CD4-positive, alpha-beta T cell treated with Interferon gamma for 1 hour (primary cell): ENCODE data around the gene DDX59.
"Not testable (repeated sequence)": the region's sequence is repeated elsewhere in the genome, so short reads cannot be mapped to it uniquely, and the experiment has no call there.

Source experiments
- DNase-seq: peaks from one replicate; pipeline ENCODE4 v3.0.0-alpha.2; 2020

DDX59 gene

GRCh38 chr1:200670242-200671118, 773 bp upstream of the DDX59 start:
- DNase-seq: peak; percentile 31

DNA sequence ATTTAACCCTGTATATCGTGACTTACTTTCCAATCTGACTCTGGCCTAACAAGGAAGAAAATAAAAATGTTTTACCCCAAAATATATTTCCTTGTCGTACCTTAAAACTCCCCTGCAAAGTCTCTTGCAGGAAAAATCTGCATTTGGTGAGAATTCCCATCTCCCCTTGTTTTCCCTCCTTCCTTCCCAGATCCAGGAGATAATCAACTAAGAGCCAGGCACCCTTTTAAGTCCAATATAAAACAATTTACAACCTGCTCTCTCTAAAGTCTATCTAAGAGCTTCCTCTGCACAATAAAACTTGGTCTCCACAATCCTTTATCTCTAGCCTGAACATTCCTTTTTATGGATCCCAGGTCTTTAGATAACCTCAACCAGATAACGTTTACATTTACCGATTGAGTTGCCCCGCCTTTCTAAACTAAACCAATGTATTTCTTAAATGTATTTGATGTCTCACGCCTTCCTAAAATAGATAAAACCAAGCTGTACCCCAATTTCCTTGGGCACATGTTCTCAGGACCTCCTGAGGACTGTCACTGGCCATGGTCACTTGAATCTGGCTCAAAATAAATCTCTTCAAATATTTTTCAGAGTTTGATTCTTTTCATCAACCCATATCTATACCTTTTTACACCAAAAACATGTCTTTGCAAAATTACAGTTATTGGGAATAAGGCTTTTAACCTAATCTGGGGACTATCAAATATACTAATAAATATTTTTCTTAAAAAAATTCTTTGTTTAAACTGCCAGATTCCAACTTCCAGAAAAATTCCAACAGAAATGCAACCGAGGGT, 993 bp downstream of the DDX59 start:
- no peak for DNase-seq

- DNase-seq: no peak
These were observed 3.4 kb downstream of the DDX59 start for GRCh38 chr1:200666309-200666708.

DNA sequence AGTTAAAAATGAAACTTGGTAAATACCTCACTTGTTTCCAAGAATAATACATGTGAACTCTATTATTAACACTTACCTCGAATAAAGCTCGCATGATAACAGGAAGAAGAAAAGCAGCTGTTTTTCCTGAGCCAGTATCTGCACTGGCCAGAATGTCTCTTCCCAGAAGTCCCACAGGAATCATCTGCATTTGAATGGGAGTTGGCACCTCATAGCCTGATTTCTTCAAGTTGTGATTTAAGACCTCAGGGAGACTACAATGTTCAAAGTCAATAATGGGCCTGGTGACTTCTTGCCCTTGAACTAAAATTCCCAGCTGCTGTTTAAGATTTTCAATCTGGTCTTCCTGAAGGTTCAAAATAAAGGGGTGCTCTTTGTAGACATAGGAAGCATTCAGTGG, 3.8 kb downstream of the DDX59 start:
- DNase-seq: no peak

DNA sequence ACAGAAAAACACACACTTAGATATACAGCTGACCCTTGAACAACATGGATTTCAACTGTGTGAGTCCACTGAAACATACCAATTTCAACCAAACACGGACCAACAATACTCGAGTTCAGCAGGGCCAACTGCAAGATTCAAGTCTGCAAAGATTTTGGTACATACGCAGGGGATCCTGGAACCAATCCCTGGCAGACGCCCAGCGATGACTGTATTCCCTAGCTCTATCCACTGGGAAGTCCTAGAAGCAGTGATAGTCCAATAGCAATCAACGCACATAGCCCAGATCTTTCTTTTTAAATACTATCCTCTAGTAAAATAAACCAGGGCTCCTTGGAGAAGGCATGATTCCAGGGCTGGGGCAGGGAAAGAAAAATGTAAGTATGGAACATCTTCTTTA, 9.0 kb downstream of the DDX59 start:
- DNase-seq: no peak

GRCh38 chr1:200659269-200659668, 10.4 kb downstream of the DDX59 start:
- DNase-seq: no peak

DNA sequence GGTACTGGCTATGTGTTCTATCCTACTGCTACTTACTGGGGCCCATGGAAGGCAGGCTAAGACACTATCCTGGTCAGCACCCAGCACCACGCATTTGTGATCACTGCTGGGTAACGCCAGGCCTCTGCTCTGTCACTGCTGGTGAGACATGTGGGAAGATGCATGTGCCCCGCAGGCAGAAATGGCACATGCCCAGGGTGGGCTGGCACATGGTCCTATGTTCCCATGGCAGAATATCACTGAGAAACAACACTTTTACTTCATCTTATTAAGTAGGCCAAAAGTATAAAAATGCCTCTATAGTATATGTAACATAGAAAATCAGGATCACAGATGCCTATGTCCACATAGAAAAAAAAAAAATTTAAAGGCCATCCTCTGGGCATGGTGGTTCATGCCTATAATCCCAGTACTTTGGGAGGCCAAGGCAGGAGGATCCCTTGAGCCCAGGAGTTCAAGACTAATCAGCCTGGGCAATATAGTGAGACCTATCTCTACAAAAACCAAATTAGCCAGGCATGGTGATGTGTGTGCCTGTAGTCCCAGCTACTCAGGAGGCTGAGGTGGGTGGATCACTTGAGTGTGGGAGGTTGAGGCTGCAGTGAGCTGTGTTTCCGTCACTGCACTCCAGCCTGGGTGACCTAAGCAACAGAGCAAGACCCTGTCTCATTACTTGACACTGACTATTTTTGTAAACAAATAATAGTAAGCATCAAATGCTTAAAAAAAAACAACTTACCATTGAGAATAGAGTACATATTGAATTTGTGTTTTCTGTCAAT, 11.5 kb downstream of the DDX59 start:
- DNase-seq: no peak

DNA sequence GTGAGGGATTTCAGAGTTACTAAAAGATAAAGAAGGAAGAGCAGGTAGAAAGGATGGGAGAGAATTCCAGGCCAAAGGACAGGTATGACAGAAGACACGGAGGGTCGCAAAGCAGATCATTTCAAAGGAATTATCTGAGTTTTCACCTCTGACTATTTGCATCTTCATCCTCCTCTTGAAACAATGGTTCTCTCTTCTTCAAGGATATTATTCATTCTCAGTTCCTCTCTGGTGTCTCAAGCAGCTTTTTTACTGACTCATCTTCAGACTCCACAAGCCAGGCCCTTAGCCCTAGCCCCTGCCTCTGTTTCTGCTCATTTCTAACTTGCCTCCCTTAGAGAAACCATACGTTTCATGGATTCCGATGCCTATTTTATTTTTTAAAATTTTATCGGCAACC, 15.0 kb downstream of the DDX59 start:
- no peak for DNase-seq

GRCh38 chr1:200653022-200653462, 16.7 kb downstream of the DDX59 start:
- no peak for DNase-seq

- no peak for DNase-seq
These were observed 17.3 kb downstream of the DDX59 start for GRCh38 chr1:200652378-200652777.

- no peak for DNase-seq
These were observed 23.2 kb downstream of the DDX59 start for GRCh38 chr1:200646515-200646914.

- no peak for DNase-seq
These were observed 25.7 kb downstream of the DDX59 start for GRCh38 chr1:200644021-200644420.

- no peak for DNase-seq
These were observed 27.2 kb downstream of the DDX59 start for GRCh38 chr1:200642481-200642880.

GRCh38 chr1:200640963-200641401, 28.7 kb downstream of the DDX59 start:
- no peak for DNase-seq

DNA sequence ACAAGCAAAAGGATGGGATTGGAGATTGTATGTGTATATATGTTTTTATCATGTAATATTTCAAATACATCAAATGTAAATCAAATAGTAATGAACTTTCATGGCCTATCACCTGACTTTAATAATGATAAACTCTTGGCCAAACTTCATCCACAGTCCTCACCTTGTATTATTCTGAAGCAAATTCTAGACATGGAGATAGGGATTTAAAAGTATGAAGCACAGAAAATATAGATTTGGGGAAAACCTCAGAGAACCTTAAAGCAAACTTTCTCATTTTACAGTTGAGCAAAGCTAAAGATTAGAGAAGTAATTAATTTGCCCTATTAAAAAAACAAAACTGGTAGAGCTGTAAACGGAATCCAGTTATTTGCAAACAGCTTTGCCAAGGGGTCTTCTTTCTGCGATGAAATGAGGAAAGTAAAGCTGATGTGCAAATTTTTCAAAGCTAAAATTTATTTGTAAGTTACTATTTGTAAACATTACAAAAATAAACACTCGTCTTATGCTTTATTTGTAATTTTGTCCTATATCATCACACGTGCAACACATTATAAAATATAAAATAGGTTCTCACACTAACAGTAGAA, 29.2 kb downstream of the DDX59 start:
- no peak for DNase-seq

DNA sequence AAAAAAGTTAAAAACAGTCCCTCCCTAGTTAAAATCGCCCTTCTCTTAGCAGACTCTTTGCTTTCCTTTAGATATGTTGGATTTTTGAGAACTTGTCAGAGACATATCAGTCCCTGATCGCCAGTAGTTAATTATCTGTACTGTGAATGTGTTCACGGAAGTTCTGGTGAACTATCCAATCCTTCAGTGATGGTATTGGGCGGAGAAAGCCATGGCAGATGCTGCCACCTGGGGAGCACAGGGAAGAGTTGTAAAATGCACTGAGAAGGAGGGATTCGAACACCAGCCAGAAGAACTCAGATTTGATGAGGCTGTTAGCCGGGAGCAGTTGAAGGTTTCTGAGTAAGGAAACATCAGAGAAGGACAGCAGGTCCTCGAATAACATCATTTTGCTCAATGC, 31.6 kb downstream of the DDX59 start:
- no peak for DNase-seq

DNA sequence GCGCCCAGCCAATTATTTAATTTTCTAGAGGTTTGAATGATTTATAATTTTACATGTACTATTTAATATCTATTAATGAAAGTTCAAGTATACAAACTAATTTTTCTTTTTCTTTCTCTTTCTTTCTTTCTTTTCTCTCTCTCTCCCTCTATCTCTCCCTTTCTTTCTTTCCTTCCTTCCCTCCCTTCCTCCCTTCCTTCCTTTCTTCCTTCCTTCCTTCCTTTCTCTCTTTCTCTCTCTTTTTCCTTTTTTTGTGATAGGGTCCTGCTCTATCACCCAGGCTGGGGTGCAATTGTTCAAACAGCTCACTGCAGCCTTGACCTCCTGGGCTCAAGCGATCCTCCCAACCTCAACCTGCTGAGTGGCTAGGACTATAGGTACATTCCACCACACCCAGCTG, 33.0 kb downstream of the DDX59 start:
- DNase-seq: no peak

DNA sequence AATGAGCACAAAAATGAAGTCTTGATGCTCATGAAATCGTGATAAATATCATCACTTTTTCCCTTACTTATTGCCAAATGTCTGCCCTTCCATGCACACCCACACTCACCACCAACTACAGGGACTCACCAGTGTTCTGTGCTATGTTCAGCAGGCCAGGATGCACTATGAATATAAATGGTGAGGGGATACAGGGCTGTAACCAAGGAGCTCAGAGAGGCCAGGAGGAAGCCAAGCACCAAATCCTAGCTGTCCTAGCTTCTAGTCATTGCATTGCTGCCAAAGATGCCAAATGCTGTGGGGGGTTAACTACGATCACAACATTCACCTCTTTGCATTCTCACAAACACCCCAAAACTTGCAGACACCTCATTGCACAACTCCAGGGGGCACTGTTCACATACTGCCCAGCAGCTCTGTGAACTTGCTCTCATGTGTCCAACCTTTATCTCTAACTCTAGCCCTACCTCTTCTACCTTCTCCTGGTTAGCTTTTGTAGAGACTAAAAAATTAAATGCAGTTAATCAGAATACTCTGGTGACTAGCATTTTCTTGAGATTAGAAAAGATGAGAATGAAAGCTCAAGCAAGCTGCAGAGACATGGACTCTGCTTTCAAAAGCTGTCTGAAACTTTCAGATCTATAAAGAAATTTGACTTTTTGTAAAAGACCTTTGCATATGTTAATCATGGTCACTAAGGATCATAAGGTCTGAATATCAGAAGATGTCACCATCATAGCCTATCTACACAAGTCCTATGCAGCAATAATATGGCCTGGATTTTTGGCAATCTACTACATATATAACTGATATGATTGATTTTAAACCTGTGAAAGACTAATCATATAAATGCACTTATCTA, 35.2 kb downstream of the DDX59 start:
- no peak for DNase-seq

DNA sequence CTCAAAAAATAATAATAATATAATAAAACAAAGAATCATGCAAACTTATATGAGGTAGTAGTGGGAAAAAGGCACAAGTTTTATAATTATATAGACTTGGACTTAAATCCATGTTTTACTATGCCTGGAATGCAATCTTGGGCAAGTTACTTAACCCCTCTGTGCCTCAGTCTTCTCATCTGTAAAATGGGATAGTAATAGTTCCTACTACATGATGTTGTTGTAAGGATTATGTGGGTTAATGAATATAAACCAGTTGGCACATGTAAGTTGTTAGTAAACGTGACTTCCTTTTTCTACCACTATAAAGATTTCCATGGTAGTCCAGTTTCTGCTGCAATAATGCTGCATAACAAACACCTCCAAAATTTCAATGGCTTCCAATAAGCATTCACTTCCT, 38.3 kb downstream of the DDX59 start:
- DNase-seq: no peak

GRCh38 chr1:200630515-200630899, 39.2 kb downstream of the DDX59 start:
- DNase-seq: not testable (repeated sequence)

GRCh38 chr1:200629876-200630514, 39.7 kb downstream of the DDX59 start:
- no peak for DNase-seq
